ENCODE results near the gene PRDM16.

PRDM16 gene

DNA sequence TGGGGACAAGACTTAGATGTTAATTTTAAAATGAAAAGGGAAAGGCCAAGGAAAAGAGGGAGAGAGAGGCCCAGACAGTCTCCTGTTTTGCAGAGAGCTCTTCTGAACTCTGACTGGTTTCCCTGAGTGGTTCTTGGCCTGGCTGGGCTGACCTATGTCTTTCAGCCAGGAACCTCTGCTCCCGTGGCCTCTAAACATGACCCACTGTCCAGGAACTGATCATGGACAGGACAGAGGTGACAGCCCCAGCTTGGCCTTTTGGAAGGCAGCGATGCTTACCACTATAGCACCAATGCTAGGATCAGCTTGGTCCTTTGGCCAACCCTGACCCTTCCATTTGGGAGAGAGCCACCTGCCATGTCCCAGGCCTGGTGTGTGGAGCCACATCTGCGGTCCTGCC, 55.2 kb downstream of the PRDM16 start:
- no peak for DNase-seq (ENCODE audit: low spot score)

GRCh38 chr1:3125078-3125477, 56.1 kb downstream of the PRDM16 start:
- no peak for DNase-seq (ENCODE audit: low spot score)

- no peak for DNase-seq (ENCODE audit: low spot score)
These were observed 56.8 kb downstream of the PRDM16 start for GRCh38 chr1:3125546-3126368.

GRCh38 chr1:3126756-3127678, 58.0 kb downstream of the PRDM16 start:
- DNase-seq (ENCODE audit: low spot score), result no peak

- no peak for DNase-seq (ENCODE audit: low spot score)
These were observed 58.7 kb downstream of the PRDM16 start for GRCh38 chr1:3127738-3128137.

GRCh38 chr1:3128431-3129132, 59.6 kb downstream of the PRDM16 start:
- no peak for DNase-seq (ENCODE audit: low spot score)

DNA sequence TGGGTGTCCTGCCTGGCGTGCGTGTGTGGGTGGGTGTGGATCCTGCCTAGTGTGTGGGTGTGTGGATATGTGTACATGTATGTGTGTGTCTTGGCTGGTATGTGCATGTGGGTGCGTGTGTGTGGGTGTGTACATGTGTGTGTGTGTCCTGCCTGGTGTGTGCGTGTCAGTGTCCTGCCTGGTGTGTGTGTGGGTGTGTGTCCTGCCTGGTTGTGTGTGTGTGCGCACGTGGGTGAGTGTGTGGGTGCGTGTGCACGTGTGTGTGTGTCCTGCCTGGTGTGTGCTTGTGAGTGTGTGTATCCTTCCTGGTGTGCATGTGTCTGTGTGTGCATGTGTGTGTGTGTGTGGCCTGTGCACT, 60.1 kb downstream of the PRDM16 start:
- no peak for DNase-seq (ENCODE audit: low spot score)

DNA sequence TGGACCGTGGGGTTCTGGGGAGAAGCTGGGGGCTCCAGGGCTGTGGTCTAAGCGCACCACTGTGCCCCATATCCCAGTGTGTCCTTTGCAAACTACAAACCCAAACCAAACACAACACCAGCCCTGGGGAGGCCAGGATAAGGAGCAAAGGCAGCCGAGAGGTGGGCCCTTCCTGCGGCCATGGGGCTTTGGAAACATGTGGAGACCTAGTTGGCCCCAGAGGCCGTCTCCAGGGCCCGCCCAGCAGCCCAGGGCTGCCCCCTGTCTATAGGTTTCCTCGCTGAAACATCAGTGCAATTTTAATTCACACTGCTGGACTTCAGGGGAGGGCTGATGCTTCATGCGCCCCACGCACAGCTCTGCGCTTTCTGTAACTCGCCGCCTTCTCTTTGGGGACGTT, 61.3 kb downstream of the PRDM16 start:
- no peak for DNase-seq (ENCODE audit: low spot score)

GRCh38 chr1:3132660-3133059, 63.7 kb downstream of the PRDM16 start:
- DNase-seq (ENCODE audit: low spot score), result no peak

- no peak for DNase-seq (ENCODE audit: low spot score)
These were observed 64.7 kb downstream of the PRDM16 start for GRCh38 chr1:3133686-3134085.

GRCh38 chr1:3134381-3135072, 65.5 kb downstream of the PRDM16 start:
- DNase-seq (ENCODE audit: low spot score), result no peak

DNA sequence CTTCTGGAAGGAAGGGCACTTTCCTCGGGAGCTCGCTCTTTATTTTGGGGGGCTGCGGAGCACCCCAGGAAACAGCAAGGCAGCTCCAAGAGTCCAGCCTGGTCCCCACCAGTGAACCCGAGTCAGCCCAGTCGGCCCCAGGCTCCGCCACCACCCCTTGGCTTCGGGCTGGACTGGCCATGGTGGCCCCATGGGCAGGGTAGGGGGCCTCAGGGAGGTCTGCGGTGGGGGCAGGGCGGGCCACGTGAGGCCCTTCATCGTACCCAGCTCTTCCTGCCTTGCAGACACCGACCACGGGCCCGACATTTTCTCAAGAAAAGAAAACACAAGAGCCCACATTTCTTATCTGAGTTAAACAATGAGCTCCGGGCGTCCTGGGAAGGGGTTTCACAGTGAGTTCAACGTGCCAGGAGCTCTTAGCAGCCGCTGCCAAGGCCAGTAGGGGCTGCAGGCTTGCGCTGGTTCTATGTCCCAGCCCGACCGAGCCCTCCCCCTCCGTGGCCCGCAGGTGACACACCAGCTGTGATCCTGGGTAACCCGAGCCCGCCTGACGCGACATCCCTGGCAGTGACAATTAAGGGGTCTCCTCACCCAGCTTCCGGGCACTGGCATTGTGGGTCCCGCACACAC, 66.2 kb downstream of the PRDM16 start:
- no peak for DNase-seq (ENCODE audit: low spot score)

DNA sequence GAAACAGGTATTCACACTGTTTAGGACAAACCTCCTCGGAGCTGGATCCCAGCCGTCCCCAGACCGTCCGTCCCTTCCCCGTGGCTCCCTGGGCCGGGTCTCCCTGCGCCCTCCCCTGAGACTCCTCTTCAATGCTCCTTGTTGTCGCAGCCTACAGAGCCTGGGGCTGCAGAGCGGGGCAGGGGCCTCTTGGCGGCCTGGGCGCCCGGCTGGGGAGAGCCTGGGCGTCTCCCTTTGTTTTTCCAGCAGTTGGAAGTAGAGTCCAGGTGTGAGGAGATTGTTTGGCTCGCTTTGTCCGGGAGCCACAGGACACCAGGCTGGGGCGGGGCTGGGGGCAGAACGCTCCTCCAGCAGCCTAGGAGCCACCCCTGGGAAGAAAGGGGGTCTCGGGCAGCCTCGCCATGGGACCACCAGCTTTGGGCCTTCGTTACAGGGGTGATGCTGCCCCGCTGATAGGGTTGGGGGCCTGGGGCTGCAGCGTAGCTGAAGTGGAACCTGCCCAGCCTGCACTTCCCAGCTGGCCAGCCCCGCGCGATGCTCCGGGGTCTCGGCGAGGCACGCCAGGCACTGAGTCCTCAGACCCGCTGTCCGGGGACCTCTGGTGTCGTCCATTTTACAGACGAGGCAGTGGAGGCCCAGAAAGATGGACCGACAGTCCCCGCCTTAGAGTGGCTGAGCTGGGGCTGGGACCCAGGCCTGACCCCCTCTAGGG, 66.9 kb downstream of the PRDM16 start:
- no peak for DNase-seq (ENCODE audit: low spot score)

DNA sequence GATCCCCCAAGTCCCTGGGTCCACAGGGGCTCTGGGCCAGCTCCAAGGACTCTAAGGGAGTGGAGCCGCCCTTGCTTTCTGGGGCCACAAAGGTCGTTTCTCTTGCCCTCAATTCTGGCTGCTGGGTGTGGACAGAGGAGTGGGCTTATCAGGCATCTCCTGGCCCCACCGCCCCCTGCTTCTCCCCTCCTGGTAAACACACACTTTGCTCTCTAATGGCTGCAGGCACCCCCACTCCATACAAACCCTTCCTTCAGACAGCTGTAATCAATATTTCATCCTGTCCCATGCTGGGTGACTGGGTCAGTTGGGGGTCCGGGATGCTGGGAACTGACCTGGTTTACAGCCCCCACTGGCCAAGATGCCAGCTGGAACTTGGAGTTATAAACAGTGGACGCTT, 67.5 kb downstream of the PRDM16 start:
- no peak for DNase-seq (ENCODE audit: low spot score)

DNA sequence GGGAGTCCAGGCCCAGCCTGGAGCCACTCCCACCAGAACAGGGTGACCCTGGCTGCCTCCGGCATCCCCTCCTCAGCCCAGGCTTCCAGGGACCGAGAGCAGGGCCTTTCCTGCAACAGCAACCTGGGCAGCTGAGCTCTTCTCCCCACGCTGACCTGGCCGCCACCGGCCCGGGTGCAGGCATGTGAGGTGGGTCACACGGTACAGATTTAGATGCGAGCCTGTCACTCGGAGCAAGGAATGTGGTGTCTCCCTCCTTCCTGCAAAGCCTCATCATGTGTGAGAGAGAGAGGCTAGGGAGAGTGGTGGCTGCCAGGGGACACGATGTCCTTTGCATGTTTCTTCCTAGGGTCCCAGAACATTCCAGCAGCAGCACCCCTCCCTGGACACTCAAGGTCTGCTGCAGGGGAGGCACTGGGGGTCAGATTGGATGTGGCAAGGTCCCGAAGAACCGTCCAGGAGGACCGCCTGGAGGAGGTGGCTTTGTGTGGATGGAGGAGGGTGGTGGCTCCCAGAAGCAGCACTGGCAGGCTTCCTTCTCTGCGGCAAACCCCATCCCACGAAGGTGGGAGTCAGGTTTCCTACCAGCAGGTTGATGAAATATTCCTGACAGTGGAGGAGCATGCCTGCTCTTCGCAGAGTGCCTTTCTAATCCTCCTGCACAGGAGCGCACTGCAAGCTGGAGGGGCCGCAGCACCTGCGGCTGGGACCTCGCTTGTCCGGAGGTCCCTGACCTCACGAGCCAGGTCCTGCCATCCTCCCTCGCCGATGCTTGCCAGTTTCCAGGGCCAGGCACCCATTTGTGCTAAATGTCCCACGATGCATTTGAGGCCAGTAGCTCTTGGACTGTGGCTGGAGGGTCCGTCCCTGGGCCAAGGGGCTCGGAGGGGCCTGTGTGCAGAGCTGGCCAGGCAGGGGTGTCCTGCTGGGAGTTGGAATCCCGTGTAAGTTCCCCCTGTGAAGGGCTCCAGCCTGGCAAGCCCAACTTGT, 68.4 kb downstream of the PRDM16 start:
- DNase-seq (ENCODE audit: low spot score), result no peak

- DNase-seq (ENCODE audit: low spot score), result no peak
These were observed 69.7 kb downstream of the PRDM16 start for GRCh38 chr1:3138623-3139151.

DNA sequence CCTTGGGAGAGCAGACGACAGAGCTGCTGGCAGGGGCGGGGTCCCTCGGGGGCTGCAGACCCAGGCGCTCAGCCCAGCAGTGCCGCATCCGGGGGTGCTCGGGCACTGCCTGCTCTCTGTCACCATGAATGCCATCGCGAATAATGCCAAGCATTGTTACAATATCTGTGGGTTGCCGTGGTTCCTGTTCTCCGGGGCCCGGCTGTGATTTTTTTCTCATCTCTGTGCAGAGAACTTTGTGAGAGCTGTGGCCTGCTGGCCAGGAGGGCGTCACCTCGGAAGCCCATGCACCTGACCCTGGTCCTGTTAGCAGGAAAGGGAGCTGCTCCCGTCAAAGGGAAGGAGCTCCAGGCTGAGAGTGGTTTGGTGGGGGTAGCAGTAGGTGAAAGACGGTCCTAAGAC, 70.4 kb downstream of the PRDM16 start:
- no peak for DNase-seq (ENCODE audit: low spot score)

DNA sequence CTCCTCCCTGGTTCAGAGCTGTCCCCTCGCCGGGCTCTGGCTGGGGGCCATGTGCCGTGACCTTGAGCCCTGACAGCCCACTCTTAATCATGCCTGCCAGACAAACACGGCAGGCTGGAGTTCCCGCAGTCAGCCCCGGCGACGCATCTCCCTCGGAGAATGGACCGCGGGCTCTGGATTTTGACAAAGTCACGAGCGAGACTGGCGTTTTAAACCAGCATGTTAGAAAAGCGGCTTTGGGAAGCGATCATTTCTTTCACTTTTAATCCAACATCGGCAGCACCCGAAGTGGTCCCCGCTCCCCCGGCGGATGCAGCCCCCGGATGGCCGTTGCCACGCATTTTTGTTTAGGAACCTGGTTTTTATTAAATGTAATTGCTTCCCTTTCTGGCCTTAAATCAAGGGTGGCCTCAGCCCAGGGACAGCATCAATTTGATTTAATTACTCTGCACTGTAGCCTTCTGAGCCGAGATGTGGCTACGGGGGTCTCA, 70.9 kb downstream of the PRDM16 start:
- DNase-seq (ENCODE audit: low spot score), result no peak

- DNase-seq (ENCODE audit: low spot score), result no peak
These were observed 71.4 kb downstream of the PRDM16 start for GRCh38 chr1:3140437-3140836.

All from RKO (cell line).